ENCODE measurements around the gene CTIF. TPM values are rescaled to one million over a fixed set of nuclear protein-coding genes. Genes with fewer than 3 reads are reported as not detected.

The CTIF gene
- total and polyA plus RNA-seq, 10 donors = 5.2 to 39.2 (median 18.5) TPM

DNA sequence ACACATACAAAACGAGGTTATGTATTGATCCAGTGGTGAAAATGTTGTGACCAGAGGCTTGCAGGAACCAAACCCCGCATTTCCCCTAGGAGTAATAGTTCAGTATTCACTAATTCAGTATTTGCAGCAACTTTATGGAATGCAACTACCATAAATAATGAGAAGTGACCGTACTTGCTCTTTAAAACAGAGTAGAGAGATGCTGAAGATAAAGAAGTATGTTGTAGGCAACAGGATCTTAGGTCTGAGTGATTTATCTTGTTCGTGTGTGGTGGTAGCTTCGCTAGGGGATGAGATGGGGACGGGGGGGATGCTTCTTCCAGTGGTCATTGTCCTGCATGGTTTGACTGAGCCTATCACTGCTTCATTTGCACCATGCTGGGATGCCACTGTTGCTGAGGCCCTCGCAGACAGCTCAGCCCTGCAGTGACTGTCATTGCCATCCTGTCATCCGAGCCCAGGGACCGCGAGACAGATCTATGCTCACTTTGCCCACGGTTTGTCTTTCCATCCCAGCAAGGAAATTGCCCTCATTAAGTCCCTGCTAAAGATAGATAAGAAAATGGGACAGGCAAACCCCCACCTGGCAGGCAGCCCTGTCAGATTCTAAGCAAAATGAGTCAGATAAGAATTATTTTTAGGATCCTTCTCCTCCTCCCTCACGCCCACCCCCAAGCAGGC is 181.3 kb downstream of the CTIF start:
- Histone ChIP-seq H3K27ac (no peak overlapping the region), H3K4me1 (peaks cover 0 to 18% (median 9%) of the 10 kb centered on the region in 6 donors), H3K4me3 (no peak overlapping the region), H3K9me3 (no peaks in the 10 kb centered on the region), H3K36me3 (peaks cover 0 to 11% (median 0%) of the 10 kb centered on the region in 6 donors), H3K27me3 (replicated peaks in 1 of 7) (no peaks in the 10 kb centered on the region)
- WGBS, 5 donors = 69 to 78% (median 73%) methylated on average over 12 of the region's 12 CpGs
- intact Hi-C loops (cut with DNase I; ENCODE audit: low total_unique reads) = no loop called here
- no peak for DNase-seq
- TF ChIP-seq POLR2AphosphoS5 (IDR thresholded peaks at IDR 0.05) = no peak

DNA sequence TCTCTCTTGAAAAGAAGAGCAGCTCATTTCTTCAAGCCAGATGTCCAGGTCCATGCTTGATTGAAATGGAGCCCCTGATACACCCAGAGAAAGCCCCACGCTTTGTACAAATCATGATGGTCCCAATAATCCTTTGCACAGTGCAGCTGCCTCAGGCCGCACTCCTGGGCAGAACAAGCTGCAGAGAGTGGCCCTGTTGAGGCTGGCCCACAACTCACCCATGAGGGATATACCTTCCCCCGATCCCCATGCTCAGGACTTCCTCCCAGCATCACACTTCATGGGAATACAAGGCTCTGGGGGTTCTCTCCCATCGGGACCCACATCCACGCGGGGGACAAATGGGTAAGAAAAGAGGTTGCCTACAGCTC is 181.8 kb downstream of the CTIF start:
- intact Hi-C loops (cut with DNase I; ENCODE audit: low total_unique reads) = no loop called here
- no peaks in the 10 kb centered on the region for H3K27me3 ChIP-seq (replicated peaks in 1 of 7)
- H3K4me3 ChIP-seq = no peak overlapping the region
- WGBS, 5 donors = 88 to 94% (median 93%) methylated on average over 4 to 6 of the region's 6 CpGs
- TF ChIP-seq POLR2A (IDR thresholded peaks at IDR 0.05) (no peak), POLR2AphosphoS5 (IDR thresholded peaks at IDR 0.05) (no peak)
- TF ChIP-seq, protein P1, sequence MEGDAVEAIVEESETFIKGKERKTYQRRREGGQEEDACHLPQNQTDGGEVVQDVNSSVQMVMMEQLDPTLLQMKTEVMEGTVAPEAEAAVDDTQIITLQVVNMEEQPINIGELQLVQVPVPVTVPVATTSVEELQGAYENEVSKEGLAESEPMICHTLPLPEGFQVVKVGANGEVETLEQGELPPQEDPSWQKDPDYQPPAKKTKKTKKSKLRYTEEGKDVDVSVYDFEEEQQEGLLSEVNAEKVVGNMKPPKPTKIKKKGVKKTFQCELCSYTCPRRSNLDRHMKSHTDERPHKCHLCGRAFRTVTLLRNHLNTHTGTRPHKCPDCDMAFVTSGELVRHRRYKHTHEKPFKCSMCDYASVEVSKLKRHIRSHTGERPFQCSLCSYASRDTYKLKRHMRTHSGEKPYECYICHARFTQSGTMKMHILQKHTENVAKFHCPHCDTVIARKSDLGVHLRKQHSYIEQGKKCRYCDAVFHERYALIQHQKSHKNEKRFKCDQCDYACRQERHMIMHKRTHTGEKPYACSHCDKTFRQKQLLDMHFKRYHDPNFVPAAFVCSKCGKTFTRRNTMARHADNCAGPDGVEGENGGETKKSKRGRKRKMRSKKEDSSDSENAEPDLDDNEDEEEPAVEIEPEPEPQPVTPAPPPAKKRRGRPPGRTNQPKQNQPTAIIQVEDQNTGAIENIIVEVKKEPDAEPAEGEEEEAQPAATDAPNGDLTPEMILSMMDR (IDR thresholded peaks at IDR 0.05 in 8 of 11, conservative IDR thresholded peaks at IDR 0.05 in 3 of 11) = no peak
- DNase-seq = peak; percentile 50
- peaks cover 0 to 11% (median 0%) of the 10 kb centered on the region in 6 donors for H3K36me3 ChIP-seq
- no peaks in the 10 kb centered on the region for H3K9me3 ChIP-seq
- peaks cover 0 to 12% (median 5%) of the 10 kb centered on the region in 6 donors for H3K4me1 ChIP-seq
- no peak overlapping the region for H3K27ac ChIP-seq

DNA sequence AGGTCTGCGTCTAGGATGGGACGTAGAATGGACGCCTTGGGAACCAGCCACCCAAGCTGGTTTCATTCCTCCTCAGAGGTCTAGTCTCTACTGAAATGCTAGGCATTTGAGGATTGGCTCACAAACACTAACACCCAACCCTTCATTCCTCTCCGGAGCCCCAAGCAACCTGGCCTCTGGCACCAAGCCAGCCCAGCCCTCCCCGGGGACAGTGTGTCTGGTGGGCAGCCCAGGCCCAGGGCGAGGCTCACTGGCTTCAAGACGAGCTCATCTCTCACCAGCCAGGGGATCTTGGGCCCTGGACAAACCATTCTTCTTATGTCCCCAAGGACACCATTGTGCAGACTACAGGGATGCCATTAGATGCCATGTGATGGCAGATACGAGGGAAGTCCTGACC is 182.5 kb downstream of the CTIF start:
- peaks cover 0 to 11% (median 0%) of the 10 kb centered on the region in 6 donors for H3K36me3 ChIP-seq
- intact Hi-C loops (cut with DNase I; ENCODE audit: low total_unique reads) = no loop called here
- peak; percentile 60 for DNase-seq
- no peaks in the 10 kb centered on the region for H3K27me3 ChIP-seq (replicated peaks in 1 of 7)
- peaks cover 0 to 2% (median 0%) of the 10 kb centered on the region in 8 donors for H3K9me3 ChIP-seq
- no peak for TF ChIP-seq POLR2A (IDR thresholded peaks at IDR 0.05)
- no peak for TF ChIP-seq POLR2AphosphoS5 (IDR thresholded peaks at IDR 0.05)
- TF ChIP-seq, protein P1 (IDR thresholded peaks at IDR 0.05 in 8 of 11, conservative IDR thresholded peaks at IDR 0.05 in 3 of 11) = no peak
- 75 to 81% (median 78%) methylated on average over 5 to 8 of the region's 8 CpGs for WGBS, 5 donors
- H3K4me1 ChIP-seq = peaks cover 0 to 6% (median 0%) of the 10 kb centered on the region in 6 donors
- no peak overlapping the region for H3K27ac ChIP-seq
- no peak overlapping the region for H3K4me3 ChIP-seq

DNA sequence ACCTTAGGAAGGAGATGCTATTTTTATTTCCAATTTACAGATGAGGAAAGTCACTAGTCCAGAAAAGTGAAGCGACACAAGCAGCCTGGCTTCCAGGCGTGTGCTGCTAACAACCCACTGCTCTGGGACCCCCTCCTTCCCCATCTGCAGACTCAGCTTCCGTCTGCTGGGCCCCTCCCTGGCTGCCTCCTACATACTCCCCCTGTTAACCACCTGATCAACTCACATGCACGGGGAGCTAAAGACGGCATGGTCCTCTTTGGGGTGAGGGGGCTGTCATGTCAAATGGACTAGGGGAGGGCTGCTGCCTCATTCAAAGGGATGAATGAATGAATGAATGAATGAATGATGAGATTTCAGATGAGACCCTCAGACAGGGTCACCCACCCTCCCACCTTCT is 184.2 kb downstream of the CTIF start:
- H3K36me3 ChIP-seq = peaks cover 0 to 11% (median 0%) of the 10 kb centered on the region in 6 donors
- H3K4me1 ChIP-seq = no peaks in the 10 kb centered on the region
- intact Hi-C loops (cut with DNase I; ENCODE audit: low total_unique reads) = no loop called here
- DNase-seq = no peak
- no peaks in the 10 kb centered on the region for H3K27me3 ChIP-seq (replicated peaks in 1 of 7)
- no peak overlapping the region for H3K4me3 ChIP-seq
- H3K9me3 ChIP-seq = peaks cover 0 to 6% (median 0%) of the 10 kb centered on the region in 8 donors
- WGBS, 5 donors = 92 to 95% (median 94%) methylated on average over 5 of the region's 5 CpGs
- H3K27ac ChIP-seq = no peak overlapping the region
- TF ChIP-seq, protein P1 (IDR thresholded peaks at IDR 0.05 in 8 of 11, conservative IDR thresholded peaks at IDR 0.05 in 3 of 11) = no peak
- TF ChIP-seq POLR2AphosphoS5 (IDR thresholded peaks at IDR 0.05) = no peak
- no peak for TF ChIP-seq POLR2A (IDR thresholded peaks at IDR 0.05)
